Measurements from ENCODE around the gene TEX36.

The TEX36 gene

GRCh38 chr10:125692196-125692595 lies 9.2 kb upstream of the TEX36 start:
- H3K4me3 ChIP-seq (ENCODE audit: low read depth, low read length) = no peak overlapping the region
- in situ Hi-C loops (cut with HindIII; ENCODE audit: low sequenced_read_pairs) = no loop called here
- TF ChIP-seq, protein P1, sequence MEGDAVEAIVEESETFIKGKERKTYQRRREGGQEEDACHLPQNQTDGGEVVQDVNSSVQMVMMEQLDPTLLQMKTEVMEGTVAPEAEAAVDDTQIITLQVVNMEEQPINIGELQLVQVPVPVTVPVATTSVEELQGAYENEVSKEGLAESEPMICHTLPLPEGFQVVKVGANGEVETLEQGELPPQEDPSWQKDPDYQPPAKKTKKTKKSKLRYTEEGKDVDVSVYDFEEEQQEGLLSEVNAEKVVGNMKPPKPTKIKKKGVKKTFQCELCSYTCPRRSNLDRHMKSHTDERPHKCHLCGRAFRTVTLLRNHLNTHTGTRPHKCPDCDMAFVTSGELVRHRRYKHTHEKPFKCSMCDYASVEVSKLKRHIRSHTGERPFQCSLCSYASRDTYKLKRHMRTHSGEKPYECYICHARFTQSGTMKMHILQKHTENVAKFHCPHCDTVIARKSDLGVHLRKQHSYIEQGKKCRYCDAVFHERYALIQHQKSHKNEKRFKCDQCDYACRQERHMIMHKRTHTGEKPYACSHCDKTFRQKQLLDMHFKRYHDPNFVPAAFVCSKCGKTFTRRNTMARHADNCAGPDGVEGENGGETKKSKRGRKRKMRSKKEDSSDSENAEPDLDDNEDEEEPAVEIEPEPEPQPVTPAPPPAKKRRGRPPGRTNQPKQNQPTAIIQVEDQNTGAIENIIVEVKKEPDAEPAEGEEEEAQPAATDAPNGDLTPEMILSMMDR (IDR thresholded peaks at IDR 0.05; ENCODE audit: low read depth, low read length) = no peak
- no peak for DNase-seq (ENCODE audit: low read depth, low spot score)

GRCh38 chr10:125691160-125691981 lies 8.4 kb upstream of the TEX36 start:
- in situ Hi-C loops (cut with HindIII; ENCODE audit: low sequenced_read_pairs) = no loop called here
- DNase-seq (ENCODE audit: low read depth, low spot score) = peak; percentile 38
- TF ChIP-seq, protein P1 (IDR thresholded peaks at IDR 0.05; ENCODE audit: low read depth, low read length) = no peak
- no peak overlapping the region for H3K4me3 ChIP-seq (ENCODE audit: low read depth, low read length)

- H3K4me3 ChIP-seq (ENCODE audit: low read depth, low read length) = no peak overlapping the region
- TF ChIP-seq, protein P1 (IDR thresholded peaks at IDR 0.05; ENCODE audit: low read depth, low read length) = no peak
- in situ Hi-C loops (cut with HindIII; ENCODE audit: low sequenced_read_pairs) = no loop called here
- DNase-seq (ENCODE audit: low read depth, low spot score) = no peak
Observed at GRCh38 chr10:125689955-125690569, 7.1 kb upstream of the TEX36 start.

DNA sequence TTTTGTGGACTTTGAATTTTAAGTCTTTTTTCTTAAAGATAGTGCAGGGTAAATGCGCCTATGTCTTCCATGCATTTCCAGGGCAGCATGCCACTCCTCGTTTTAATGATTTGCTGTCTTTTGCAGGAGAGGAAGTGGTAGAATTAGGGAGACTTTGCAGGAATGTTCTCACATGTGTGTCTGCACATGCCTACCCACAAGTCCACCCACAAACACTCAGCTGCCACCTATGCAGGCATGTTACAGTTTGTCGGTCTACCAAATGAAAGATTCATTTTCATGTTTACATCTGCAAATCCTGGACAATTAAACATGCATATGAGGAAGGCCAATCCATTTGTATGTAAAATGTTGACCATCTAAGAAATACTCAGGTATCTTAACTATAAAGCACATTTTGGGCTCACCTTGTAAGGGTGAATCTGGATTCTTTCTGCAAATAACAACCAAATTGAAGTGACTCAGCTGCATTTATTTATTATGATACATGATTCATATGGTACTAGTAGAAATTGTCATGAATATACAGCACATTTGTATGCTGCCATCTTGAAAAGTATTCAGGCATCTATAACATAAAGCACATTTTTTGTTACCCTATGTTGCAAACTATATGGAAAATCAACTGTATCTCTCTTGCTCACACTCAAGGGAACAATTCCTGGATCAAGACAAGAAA lies 4.7 kb upstream of the TEX36 start:
- DNase-seq (ENCODE audit: low read depth, low spot score) = no peak
- H3K4me3 ChIP-seq (ENCODE audit: low read depth, low read length) = no peak overlapping the region
- in situ Hi-C loops (cut with HindIII; ENCODE audit: low sequenced_read_pairs) = no loop called here
- TF ChIP-seq, protein P1 (IDR thresholded peaks at IDR 0.05; ENCODE audit: low read depth, low read length) = no peak

DNA sequence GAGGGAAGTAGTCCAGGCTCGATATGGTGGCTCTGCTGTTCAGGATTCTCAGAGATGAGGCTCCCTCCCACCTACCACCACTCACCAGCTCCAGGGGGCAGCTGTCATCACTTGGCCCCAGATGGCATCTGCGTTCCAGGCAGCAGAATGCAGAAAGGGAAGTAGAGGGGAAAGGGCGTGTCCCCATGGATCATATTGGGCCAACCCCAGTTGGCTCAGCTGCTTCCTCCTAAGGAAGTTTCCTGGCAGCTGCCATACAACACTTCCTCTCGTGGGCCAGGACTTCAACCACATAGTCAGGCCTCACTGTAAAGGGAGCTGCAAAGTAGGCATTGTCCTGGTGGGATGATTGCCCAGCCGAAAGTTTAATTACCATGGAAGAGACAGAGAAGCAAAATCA lies 1.6 kb upstream of the TEX36 start:
- in situ Hi-C loops (cut with HindIII; ENCODE audit: low sequenced_read_pairs) = no loop called here
- DNase-seq (ENCODE audit: low read depth, low spot score) = no peak
- TF ChIP-seq, protein P1 (IDR thresholded peaks at IDR 0.05; ENCODE audit: low read depth, low read length) = no peak
- no peak overlapping the region for H3K4me3 ChIP-seq (ENCODE audit: low read depth, low read length)

DNA sequence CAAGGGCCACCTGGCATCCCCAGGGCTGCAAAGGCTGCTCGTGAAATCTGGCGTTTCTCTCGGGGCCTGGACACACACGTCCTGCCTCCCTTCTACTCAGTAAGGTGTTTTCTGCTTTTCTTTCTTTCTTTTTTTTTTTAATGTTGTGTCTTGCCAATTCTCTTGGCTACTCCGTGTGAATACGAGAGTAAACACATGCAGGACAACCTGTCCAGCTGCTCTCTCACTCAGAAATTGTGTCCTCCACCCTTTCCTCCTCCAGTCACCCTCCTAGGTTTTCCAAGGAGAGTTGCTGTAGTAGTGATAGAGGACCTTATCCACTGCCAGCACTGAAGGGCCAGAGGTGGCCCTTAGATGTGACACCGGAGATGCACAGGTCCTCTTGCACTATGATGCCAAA lies 858 bp upstream of the TEX36 start:
- no peak overlapping the region for H3K4me3 ChIP-seq (ENCODE audit: low read depth, low read length)
- TF ChIP-seq, protein P1 (IDR thresholded peaks at IDR 0.05; ENCODE audit: low read depth, low read length) = no peak
- in situ Hi-C loops (cut with HindIII; ENCODE audit: low sequenced_read_pairs) = no loop called here
- DNase-seq (ENCODE audit: low read depth, low spot score) = no peak
